ENCODE data around the gene SPACA7. TPM values are rescaled to one million over a fixed set of nuclear protein-coding genes. Genes with fewer than 3 reads are reported as not detected.

Gene SPACA7
- total and polyA plus RNA-seq, 11 donors, result not detected

- intact Hi-C loops (cut with DNase I), result no loop called here
- Histone ChIP-seq H3K27ac (no peak overlapping the region), H3K9me3 (peaks cover 0 to 23% (median 3%) of the 10 kb centered on the region in 12 donors), H3K4me1 (no peaks in the 10 kb centered on the region), H3K27me3 (no peaks in the 10 kb centered on the region), H3K36me3 (no peaks in the 10 kb centered on the region), H3K4me3 (no peak overlapping the region)
- TF ChIP-seq CTCF (IDR thresholded peaks at IDR 0.05), result no peak
- TF ChIP-seq POLR2A (IDR thresholded peaks at IDR 0.05), result no peak
- no peak for ATAC-seq
- DNase-seq, result no peak
- WGBS, 4 donors, result 96 to 97% (median 97%) methylated on average over 1 of the region's 1 CpG
These were observed 99.7 kb downstream of the SPACA7 start for GRCh38 chr13:112475889-112476288.

- DNase-seq, result no peak
- H3K27me3 ChIP-seq, result no peaks in the 10 kb centered on the region
- no peak overlapping the region for H3K4me3 ChIP-seq
- H3K36me3 ChIP-seq, result no peaks in the 10 kb centered on the region
- TF ChIP-seq CTCF (IDR thresholded peaks at IDR 0.05), result no peak
- TF ChIP-seq POLR2A (IDR thresholded peaks at IDR 0.05), result no peak
- H3K27ac ChIP-seq, result no peak overlapping the region
- 83 to 89% (median 88%) methylated on average over 9 of the region's 9 CpGs for WGBS, 4 donors
- H3K4me1 ChIP-seq, result no peaks in the 10 kb centered on the region
- no peak for ATAC-seq
- peaks cover 0 to 29% (median 3%) of the 10 kb centered on the region in 12 donors for H3K9me3 ChIP-seq
- intact Hi-C loops (cut with DNase I), result no loop called here
These were observed 101.0 kb downstream of the SPACA7 start for GRCh38 chr13:112477070-112477619.

- intact Hi-C loops (cut with DNase I), result no loop called here
- no peak overlapping the region for H3K4me3 ChIP-seq
- DNase-seq (no peak), ATAC-seq (no peak)
- H3K4me1 ChIP-seq, result no peaks in the 10 kb centered on the region
- TF ChIP-seq POLR2A (IDR thresholded peaks at IDR 0.05) (no peak), CTCF (IDR thresholded peaks at IDR 0.05) (no peak)
- H3K36me3 ChIP-seq, result peaks cover 0 to 5% (median 0%) of the 10 kb centered on the region in 9 donors
- no peaks in the 10 kb centered on the region for H3K27me3 ChIP-seq
- H3K9me3 ChIP-seq, result peaks cover 0 to 26% (median 3%) of the 10 kb centered on the region in 12 donors
- WGBS, 4 donors, result 91 to 95% (median 93%) methylated on average over 7 of the region's 7 CpGs
- H3K27ac ChIP-seq, result no peak overlapping the region
These were observed 103.2 kb downstream of the SPACA7 start for GRCh38 chr13:112479389-112479788.

GRCh38 chr13:112481458-112481857 lies 105.3 kb downstream of the SPACA7 start:
- intact Hi-C loops (cut with DNase I), result no loop called here
- TF ChIP-seq POLR2A (IDR thresholded peaks at IDR 0.05), result no peak
- no peak for TF ChIP-seq CTCF (IDR thresholded peaks at IDR 0.05)
- Histone ChIP-seq H3K27ac (no peak overlapping the region), H3K4me3 (no peak overlapping the region), H3K9me3 (peaks cover 0 to 26% (median 3%) of the 10 kb centered on the region in 12 donors), H3K4me1 (peaks cover 0 to 2% (median 0%) of the 10 kb centered on the region in 12 donors), H3K36me3 (peaks cover 0 to 18% (median 12%) of the 10 kb centered on the region in 9 donors), H3K27me3 (no peaks in the 10 kb centered on the region)
- DNase-seq, result no peak
- ATAC-seq, result no peak
